Endodermal cell (in vitro differentiated cells): ENCODE measurements around the gene FREM2. TPM values are rescaled to one million over a fixed set of nuclear protein-coding genes. Genes with fewer than 3 reads are reported as not detected.

Source experiments
- DNase-seq: peaks from one replicate; pipeline ENCODE4 v3.0.0-alpha.2; 2017
- H3K27ac ChIP-seq: 2 replicates; pipeline ENCODE4 v1.5.1; 2013; ENCODE audit warnings: mild to moderate bottlenecking, low read depth, low read length, moderate library complexity
- H3K27me3 ChIP-seq: 2 replicates; pipeline ENCODE4 v1.6.1; 2013; ENCODE audit warnings: mild to moderate bottlenecking, low read length, moderate library complexity; ENCODE audit not compliant: insufficient read depth, control insufficient read depth, poor library complexity, severe bottlenecking
- H3K36me3 ChIP-seq: 2 replicates; pipeline ENCODE4 v1.7.0; 2013; ENCODE audit warnings: mild to moderate bottlenecking, low read length, moderate library complexity; ENCODE audit not compliant: control insufficient read depth, insufficient read depth
- H3K4me1 ChIP-seq: one replicate; pipeline ENCODE4 v1.7.0; 2013; ENCODE audit warnings: low read length; ENCODE audit not compliant: control insufficient read depth, insufficient read depth
- H3K4me3 ChIP-seq: 2 replicates; pipeline ENCODE4 v1.5.1; 2013; ENCODE audit warnings: mild to moderate bottlenecking, low read length, moderate library complexity
- H3K9ac ChIP-seq: 2 replicates; pipeline ENCODE4 v1.6.1; 2013; ENCODE audit warnings: mild to moderate bottlenecking, low read length, moderate library complexity; ENCODE audit not compliant: poor library complexity, severe bottlenecking; ENCODE audit errors: extremely low read depth
- H3K9me3 ChIP-seq: 2 replicates; pipeline ENCODE4 v1.6.1; 2013; ENCODE audit warnings: mild to moderate bottlenecking, low read length, moderate library complexity; ENCODE audit not compliant: control insufficient read depth
- H3K27ac Mint-ChIP-seq: 2 replicates; pipeline ENCODE4 v1.8.0; 2020; ENCODE audit warnings: mixed read lengths
- H3K27me3 Mint-ChIP-seq: 2 replicates; pipeline ENCODE4 v1.8.0; 2021; ENCODE audit warnings: mild to moderate bottlenecking, mixed read lengths; ENCODE audit not compliant: insufficient read depth
- H3K36me3 Mint-ChIP-seq: 2 replicates; pipeline ENCODE4 v1.8.0; 2020; ENCODE audit warnings: low read depth, mixed read lengths
- H3K4me1 Mint-ChIP-seq: 2 replicates; pipeline ENCODE4 v1.8.0; 2020; ENCODE audit warnings: mixed read lengths
- H3K4me3 Mint-ChIP-seq: 2 replicates; pipeline ENCODE4 v1.8.0; 2020; ENCODE audit warnings: mild to moderate bottlenecking, moderate library complexity, mixed read lengths
- H3K9me3 Mint-ChIP-seq: 2 replicates; pipeline ENCODE4 v1.8.0; 2020; ENCODE audit warnings: mild to moderate bottlenecking, mixed read lengths
- CTCF ChIP-seq: fragments of 200-600 bp; sonication (generic); conservative IDR thresholded peaks from 2 replicates; pipeline ENCODE4 v1.5.0; 2021; ENCODE audit warnings: antibody characterized with exemption, mild to moderate bottlenecking
- WGBS, 2 experiments: methylation state at CpG; one replicate each; pipeline versions ENCODE4 v1.1.5 to v1.1.7; 2013; ENCODE audit warnings: missing lambda C conversion rate in 2 of 2, mixed read lengths in 1 of 2; ENCODE audit not compliant: insufficient coverage in 1 of 2, insufficient read length in 1 of 2; 5-methylcytosine and 5-hydroxymethylcytosine counted together
- total RNA-seq, 2 donors: library from RNA; stranded (reverse); fragmentation: NEBNext Ultra II Directional in 1 of 2; extraction: Animal tissue kit (Norgen Biotek cat#: 25700) in 1 of 2; gene quantifications; 2 replicates in 1 of 2; 3 replicates in 1 of 2; pipeline ENCODE4 v1.2.1, GENCODE V29; 2021

The FREM2 gene
- total RNA-seq, 2 donors from 2014 or later: 20.4 to 28.4 TPM

DNA sequence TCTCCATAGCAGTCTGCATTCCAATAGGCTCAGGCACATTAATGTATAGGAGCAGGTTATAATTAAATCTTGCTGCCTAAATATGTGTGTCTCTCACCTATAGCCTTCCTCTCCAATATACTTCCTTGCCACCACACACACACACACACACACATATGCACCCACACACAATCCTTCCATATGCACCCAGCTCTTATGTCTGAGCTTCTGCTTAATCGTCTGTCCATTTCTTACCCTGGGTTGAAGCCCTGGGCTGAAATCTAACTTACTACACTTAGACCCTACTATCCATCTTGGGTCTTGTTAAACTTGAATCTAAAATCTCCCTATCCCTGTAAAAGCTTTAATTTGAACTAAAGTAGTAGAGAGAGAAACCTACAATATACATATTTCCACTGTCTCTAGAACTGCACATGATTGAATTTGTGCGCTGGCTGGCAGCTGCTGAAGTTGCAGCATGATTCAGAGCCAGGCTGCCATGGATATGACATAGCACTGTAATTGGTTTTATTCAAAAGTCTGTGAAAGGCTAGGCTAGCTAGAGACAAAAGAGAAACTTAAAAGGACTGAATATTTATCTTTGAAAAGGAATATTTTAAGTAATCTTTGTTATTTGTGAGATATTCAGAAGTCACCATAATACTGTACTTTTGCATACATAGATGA is 25.7 kb upstream of the FREM2 start:
- no peak for TF ChIP-seq CTCF
- Mint-ChIP-seq H3K27ac (no peak overlapping the region), H3K9me3 (no peaks in the 10 kb centered on the region), H3K4me1 (no peaks in the 10 kb centered on the region), H3K4me3 (no peak overlapping the region), H3K27me3 (no peaks in the 10 kb centered on the region), H3K36me3 (no peaks in the 10 kb centered on the region)
- Histone ChIP-seq H3K27me3 (no peaks in the 10 kb centered on the region), H3K4me3 (no peak overlapping the region), H3K9ac (no peak overlapping the region), H3K27ac (peak overlapping the region; percentile 41), H3K4me1 (peaks cover 3% of the 10 kb centered on the region), H3K9me3 (no peaks in the 10 kb centered on the region), H3K36me3 (no peaks in the 10 kb centered on the region)
- WGBS, 2 experiments: 95 to 100% methylated on average over 1 to 2 of the region's 2 CpGs
- DNase-seq: no peak

DNA sequence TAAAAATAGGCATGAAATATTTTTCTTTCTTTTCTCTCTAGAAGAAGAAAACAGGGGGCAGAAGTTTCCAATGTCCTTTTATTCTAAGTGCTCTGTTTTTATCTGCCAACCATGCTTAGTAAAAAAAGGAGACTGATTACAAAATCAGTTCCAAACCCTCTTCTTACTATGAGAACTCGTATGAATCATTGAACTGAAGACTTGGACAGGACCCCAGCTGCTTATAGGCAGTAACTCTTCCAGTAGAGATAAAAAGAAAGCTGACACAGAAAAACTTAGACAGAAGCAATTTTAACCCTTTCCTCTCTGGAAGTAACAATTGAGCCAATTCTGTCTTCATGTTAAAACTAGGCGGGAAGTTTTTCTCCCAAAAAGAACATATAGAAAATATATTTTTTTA is 24.5 kb upstream of the FREM2 start:
- H3K4me1 Mint-ChIP-seq: no peaks in the 10 kb centered on the region
- no peaks in the 10 kb centered on the region for H3K36me3 Mint-ChIP-seq
- H3K9me3 Mint-ChIP-seq: no peaks in the 10 kb centered on the region
- Histone ChIP-seq H3K4me3 (no peak overlapping the region), H3K9ac (no peak overlapping the region), H3K36me3 (no peaks in the 10 kb centered on the region), H3K9me3 (no peaks in the 10 kb centered on the region), H3K27me3 (no peaks in the 10 kb centered on the region), H3K27ac (peak overlapping the region; percentile 21), H3K4me1 (peaks cover 3% of the 10 kb centered on the region)
- H3K4me3 Mint-ChIP-seq: no peak overlapping the region
- DNase-seq: no peak
- H3K27me3 Mint-ChIP-seq: no peaks in the 10 kb centered on the region
- H3K27ac Mint-ChIP-seq: no peak overlapping the region
- no peak for TF ChIP-seq CTCF
- WGBS, 2 experiments: 40 to 88% methylated on average over 1 to 2 of the region's 2 CpGs

- H3K36me3 Mint-ChIP-seq: no peaks in the 10 kb centered on the region
- H3K4me3 Mint-ChIP-seq: no peak overlapping the region
- Histone ChIP-seq H3K4me1 (no peaks in the 10 kb centered on the region), H3K9ac (no peak overlapping the region), H3K36me3 (no peaks in the 10 kb centered on the region), H3K4me3 (no peak overlapping the region), H3K27ac (no peak overlapping the region), H3K27me3 (no peaks in the 10 kb centered on the region), H3K9me3 (no peaks in the 10 kb centered on the region)
- H3K4me1 Mint-ChIP-seq: no peaks in the 10 kb centered on the region
- WGBS, 2 experiments: 95 to 100% methylated on average over 2 of the region's 2 CpGs
- no peak overlapping the region for H3K27ac Mint-ChIP-seq
- no peak for DNase-seq
- no peaks in the 10 kb centered on the region for H3K9me3 Mint-ChIP-seq
- no peaks in the 10 kb centered on the region for H3K27me3 Mint-ChIP-seq
- no peak for TF ChIP-seq CTCF
These were observed 22.0 kb upstream of the FREM2 start for GRCh38 chr13:38664906-38665305.
